Measurements from ENCODE around the gene CPN2.

Gene CPN2

GRCh38 chr3:194367992-194368841 is 17.1 kb upstream of the CPN2 start:
- no peaks in the 10 kb centered on the region for H3K36me3 ChIP-seq (ENCODE audit: low read depth)
- H3K9me3 ChIP-seq (ENCODE audit: severe bottlenecking) = no peaks in the 10 kb centered on the region
- TF ChIP-seq CTCF (IDR thresholded peaks at IDR 0.05; ENCODE audit: poor library complexity, severe bottlenecking) = no peak
- no peaks in the 10 kb centered on the region for H3K4me1 ChIP-seq (ENCODE audit: insufficient read depth, poor library complexity, severe bottlenecking)
- no peak overlapping the region for H3K27ac ChIP-seq (ENCODE audit: poor library complexity, severe bottlenecking)
- no peaks in the 10 kb centered on the region for H3K27me3 ChIP-seq (ENCODE audit: insufficient read depth, poor library complexity, severe bottlenecking)
- no peak for DNase-seq (ENCODE audit: low spot score)
- no peak for ATAC-seq (ENCODE audit: low read depth)
- H3K4me3 ChIP-seq (ENCODE audit: severe bottlenecking) = no peak overlapping the region

GRCh38 chr3:194365978-194366490 is 14.9 kb upstream of the CPN2 start:
- Histone ChIP-seq H3K36me3 (ENCODE audit: low read depth) (no peaks in the 10 kb centered on the region), H3K27ac (ENCODE audit: poor library complexity, severe bottlenecking) (no peak overlapping the region), H3K27me3 (ENCODE audit: insufficient read depth, poor library complexity, severe bottlenecking) (no peaks in the 10 kb centered on the region), H3K9me3 (ENCODE audit: severe bottlenecking) (no peaks in the 10 kb centered on the region), H3K4me3 (ENCODE audit: severe bottlenecking) (no peak overlapping the region), H3K4me1 (ENCODE audit: insufficient read depth, poor library complexity, severe bottlenecking) (no peaks in the 10 kb centered on the region)
- no peak for DNase-seq (ENCODE audit: low spot score)
- no peak for ATAC-seq (ENCODE audit: low read depth)
- no peak for TF ChIP-seq CTCF (IDR thresholded peaks at IDR 0.05; ENCODE audit: poor library complexity, severe bottlenecking)

GRCh38 chr3:194365526-194365925 is 14.4 kb upstream of the CPN2 start:
- Histone ChIP-seq H3K27me3 (ENCODE audit: insufficient read depth, poor library complexity, severe bottlenecking) (no peaks in the 10 kb centered on the region), H3K9me3 (ENCODE audit: severe bottlenecking) (no peaks in the 10 kb centered on the region)
- no peak for TF ChIP-seq CTCF (IDR thresholded peaks at IDR 0.05; ENCODE audit: poor library complexity, severe bottlenecking)

GRCh38 chr3:194364652-194365434 is 13.7 kb upstream of the CPN2 start:
- Histone ChIP-seq H3K27me3 (ENCODE audit: insufficient read depth, poor library complexity, severe bottlenecking) (no peaks in the 10 kb centered on the region), H3K4me1 (ENCODE audit: insufficient read depth, poor library complexity, severe bottlenecking) (no peaks in the 10 kb centered on the region), H3K4me3 (ENCODE audit: severe bottlenecking) (no peak overlapping the region), H3K36me3 (ENCODE audit: low read depth) (no peaks in the 10 kb centered on the region), H3K27ac (ENCODE audit: poor library complexity, severe bottlenecking) (no peak overlapping the region), H3K9me3 (ENCODE audit: severe bottlenecking) (no peaks in the 10 kb centered on the region)
- no peak for DNase-seq (ENCODE audit: low spot score)
- no peak for TF ChIP-seq CTCF (IDR thresholded peaks at IDR 0.05; ENCODE audit: poor library complexity, severe bottlenecking)
- peak; percentile 40; the same call in 2 of the 3 replicates for ATAC-seq (ENCODE audit: low read depth)

More at GRCh38 chr3:194365526-194365925, 14.4 kb upstream of the CPN2 start:
- ATAC-seq (ENCODE audit: low read depth) = no peak
- no peak overlapping the region for H3K4me3 ChIP-seq (ENCODE audit: severe bottlenecking)
- no peak for DNase-seq (ENCODE audit: low spot score)
- no peaks in the 10 kb centered on the region for H3K4me1 ChIP-seq (ENCODE audit: insufficient read depth, poor library complexity, severe bottlenecking)
- H3K36me3 ChIP-seq (ENCODE audit: low read depth) = no peaks in the 10 kb centered on the region
- no peak overlapping the region for H3K27ac ChIP-seq (ENCODE audit: poor library complexity, severe bottlenecking)

Measured in RWPE2 (cell line).